Ovary (tissue), 9 donors: Measurements from ENCODE around the gene LMF1. TPM values are rescaled to one million over a fixed set of nuclear protein-coding genes. Genes with fewer than 3 reads are reported as not detected.

Experiments used
- DNase-seq, 5 donors: peaks; one replicate each; pipeline ENCODE4 v3.0.0-alpha.2; 2019 to 2020
- H3K27ac ChIP-seq, 2 donors: fragments of 200-600 bp; one replicate each; pipeline versions ENCODE4 v1.5.1 to v1.8.0; 2019 to 2022
- H3K27me3 ChIP-seq: fragments of 200-600 bp; one replicate; pipeline ENCODE4 v1.8.0; 2022
- H3K36me3 ChIP-seq: fragments of 200-600 bp; sonication (generic); one replicate; pipeline ENCODE4 v1.5.1; 2019
- H3K4me1 ChIP-seq: one replicate; pipeline ENCODE4 v1.8.1; 2013; ENCODE audit warnings: mild to moderate bottlenecking, moderate library complexity; ENCODE audit not compliant: insufficient read depth
- H3K4me3 ChIP-seq: fragments of 200-600 bp; sonication (generic); one replicate; pipeline ENCODE4 v1.5.1; 2017
- H3K9me3 ChIP-seq, 2 donors: fragments of 200-600 bp in 1 of 2; sonication (generic) in 1 of 2; one replicate each; pipeline versions ENCODE4 v1.5.1 to v1.8.1; 2013 to 2019; ENCODE audit warnings: mild to moderate bottlenecking in 1 of 2, moderate library complexity in 1 of 2
- CTCF ChIP-seq, 3 donors: fragments of 450-650 bp in 2 of 3; fragments of 200-600 bp in 1 of 3; IDR thresholded peaks; one replicate each; pipeline versions ENCODE4 v1.5.1 to v1.8.0; 2016 to 2022; ENCODE audit warnings: antibody characterized with exemption in 3 of 3, mild to moderate bottlenecking in 1 of 3
- EP300 ChIP-seq: sonication (generic); formaldehyde crosslinking; IDR thresholded peaks from one replicate; pipeline ENCODE4 v1.6.1; 2017; ENCODE audit warnings: antibody characterized with exemption
- POLR2A ChIP-seq: fragments of 450-650 bp; IDR thresholded peaks from one replicate; pipeline ENCODE4 v1.6.1; 2017; ENCODE audit warnings: antibody characterized with exemption, mild to moderate bottlenecking, moderate library complexity
- WGBS, 3 donors: extraction: QIAGEN DNeasy Blood & Tissue Kit in 1 of 3; methylation state at CpG; one replicate each; pipeline versions ENCODE4 v1.1.5 to v1.1.7; 2013 to 2017; 5-methylcytosine and 5-hydroxymethylcytosine counted together
- intact Hi-C, 4 donors: fragments of 100-400 bp; cut with DNase I; formaldehyde crosslinking; loops; one replicate each; pipeline versions ENCODE4 v1.11.0 to v1.15.1; 2022 to 2023
- polyA plus RNA-seq, 2 donors: library from polyadenylated mRNA; stranded (reverse); fragments of 200-250 nt in 1 of 2; fragments of 350-450 nt in 1 of 2; fragmentation: Illumina TruSeq in 1 of 2; extraction: RNeasy Lipid Tissue Mini Kit (QIAGEN cat#74804) in 1 of 2; gene quantifications; one replicate each; pipeline ENCODE4 v1.2.3, GENCODE V29; 2013 to 2014
- total RNA-seq, 7 donors: library from RNA; depleted of rRNA in 2 of 7; stranded (reverse); fragments of >200 nt in 2 of 7; fragmentation: NEBNext Ultra II Directional in 3 of 7; extraction: Animal tissue kit (Norgen Biotek cat#: 25700) in 3 of 7; gene quantifications; one replicate each; pipeline versions ENCODE4 v1.1.0 to v1.2.4, GENCODE V29; 2016 to 2023
- donor health status: DM: no; HTN: no; CAD: no; lungs with moderate emphysema.
- donor health status: DM: no; HTN: no; CAD: no.
- donor health status: Bipolar disorder and iron deficiency.
- donor health status: DM: yes; HTN: yes; CAD: no.
- donor health status: DM: no; HTN: no; CAD: no.
- donor health status: DM: yes; HTN: yes; CAD: no.

The LMF1 gene
- total and polyA plus RNA-seq, 9 donors, result 7.8 to 31.9 (median 23.6) TPM

- H3K27me3 ChIP-seq, result no peaks in the 10 kb centered on the region
- no peaks in the 10 kb centered on the region for H3K4me1 ChIP-seq
- H3K27ac ChIP-seq, result no peak overlapping the region
- intact Hi-C loops, result no loop called here
- 96 to 98% (median 98%) methylated on average over 15 of the region's 15 CpGs for WGBS, 3 donors
- H3K36me3 ChIP-seq, result no peaks in the 10 kb centered on the region
- DNase-seq, result no peak
- H3K9me3 ChIP-seq, result peaks cover 0 to 6% of the 10 kb centered on the region in 2 donors
- TF ChIP-seq CTCF (IDR thresholded peaks at IDR 0.05) (no peak), POLR2A (no peak), EP300 (no peak)
- no peak overlapping the region for H3K4me3 ChIP-seq
Observed at GRCh38 chr16:907361-907760, 63.4 kb downstream of the LMF1 start.

- 97 to 98% (median 97%) methylated on average over 12 of the region's 12 CpGs for WGBS, 3 donors
- no peaks in the 10 kb centered on the region for H3K27me3 ChIP-seq
- intact Hi-C loops, result no loop called here
- H3K27ac ChIP-seq, result no peak overlapping the region
- no peaks in the 10 kb centered on the region for H3K36me3 ChIP-seq
- H3K4me1 ChIP-seq, result no peaks in the 10 kb centered on the region
- TF ChIP-seq CTCF (IDR thresholded peaks at IDR 0.05), result no peak
- TF ChIP-seq POLR2A, result no peak
- TF ChIP-seq EP300, result no peak
- no peak overlapping the region for H3K4me3 ChIP-seq
- H3K9me3 ChIP-seq, result peaks cover 0 to 6% of the 10 kb centered on the region in 2 donors
- no peak for DNase-seq
Observed at GRCh38 chr16:906296-906695, 64.5 kb downstream of the LMF1 start.

DNA sequence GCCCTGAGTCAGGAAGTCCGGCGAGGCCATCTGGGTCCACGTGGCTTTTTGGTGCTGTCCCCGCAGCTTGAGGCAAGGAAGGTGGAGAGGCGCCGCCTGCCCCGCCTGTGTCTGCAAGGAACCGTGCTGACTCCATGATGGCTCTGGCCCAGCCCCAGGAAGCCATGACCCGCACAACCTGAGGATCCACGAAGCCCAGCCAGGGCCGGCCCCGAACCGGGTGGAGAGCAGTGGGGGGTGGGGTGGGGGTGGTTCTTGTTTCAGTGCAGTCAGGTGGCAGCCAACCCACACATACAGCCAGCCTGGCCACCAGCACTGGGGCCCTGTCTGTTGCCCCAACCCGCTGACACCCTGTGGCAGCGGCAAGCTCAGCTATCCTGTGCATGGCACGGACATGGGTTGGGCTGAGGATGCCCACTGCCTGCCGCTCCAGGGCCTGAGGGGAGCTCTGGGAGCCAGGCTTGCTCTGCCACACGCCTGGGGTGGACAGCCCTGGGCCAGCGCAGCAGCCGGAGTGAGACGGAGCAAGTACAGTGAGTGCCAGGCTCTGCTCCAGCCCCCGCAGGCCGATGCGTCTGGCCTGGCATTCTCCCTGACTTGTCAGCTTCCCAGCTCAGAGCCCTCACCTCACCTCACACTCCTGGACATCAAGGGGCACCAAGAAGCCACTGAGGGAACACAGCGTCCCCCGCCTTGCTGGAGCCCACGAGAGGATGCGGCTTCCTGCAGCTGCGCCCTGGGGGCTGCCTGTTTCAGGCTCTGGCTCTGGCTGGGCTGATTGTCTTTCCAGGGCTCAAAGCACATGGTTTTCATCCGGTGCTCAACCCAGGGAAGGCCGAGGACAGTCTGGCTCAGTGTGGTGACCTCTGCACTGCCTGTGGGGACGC lies 68.8 kb downstream of the LMF1 start:
- intact Hi-C loops, result no loop called here
- no peaks in the 10 kb centered on the region for H3K9me3 ChIP-seq
- no peaks in the 10 kb centered on the region for H3K27me3 ChIP-seq
- no peaks in the 10 kb centered on the region for H3K36me3 ChIP-seq
- no peak overlapping the region for H3K27ac ChIP-seq
- 81 to 88% (median 87%) methylated on average over 32 of the region's 32 CpGs for WGBS, 3 donors
- H3K4me3 ChIP-seq, result no peak overlapping the region
- no peaks in the 10 kb centered on the region for H3K4me1 ChIP-seq
- TF ChIP-seq CTCF (IDR thresholded peaks at IDR 0.05) (no peak), POLR2A (no peak), EP300 (no peak)
- no peak for DNase-seq

DNA sequence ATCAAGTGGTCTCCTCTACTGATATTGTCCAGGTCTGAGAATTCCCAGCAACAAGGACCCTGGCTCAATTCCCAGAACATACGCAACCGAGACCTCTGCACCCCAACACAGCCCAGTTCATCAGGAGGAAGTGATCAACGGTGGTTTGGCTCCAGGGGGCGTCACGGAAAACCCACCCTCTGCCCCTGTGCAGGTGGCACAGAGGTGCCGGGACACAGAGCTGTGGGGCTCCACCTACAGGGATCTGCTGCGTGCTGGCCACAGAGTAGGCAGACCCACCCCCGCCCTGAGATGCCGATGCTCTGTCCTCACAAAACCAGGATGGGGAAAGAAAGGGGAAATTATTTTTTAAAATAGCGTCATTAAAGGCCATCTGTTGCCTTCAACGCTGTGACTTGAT lies 69.6 kb downstream of the LMF1 start:
- intact Hi-C loops, result no loop called here
- Histone ChIP-seq H3K4me3 (no peak overlapping the region), H3K36me3 (no peaks in the 10 kb centered on the region), H3K9me3 (no peaks in the 10 kb centered on the region), H3K4me1 (no peaks in the 10 kb centered on the region), H3K27ac (no peak overlapping the region), H3K27me3 (no peaks in the 10 kb centered on the region)
- no peak for DNase-seq
- 75 to 80% (median 79%) methylated on average over 11 of the region's 11 CpGs for WGBS, 3 donors
- TF ChIP-seq CTCF (IDR thresholded peaks at IDR 0.05) (no peak), POLR2A (no peak), EP300 (no peak)
